ENCODE results near the gene UGP2. TPM values are rescaled to one million over a fixed set of nuclear protein-coding genes. Genes with fewer than 3 reads are reported as not detected.
"Not testable (repeated sequence)": the region's sequence is repeated elsewhere in the genome, so short reads cannot be mapped to it uniquely, and the experiment has no call there.

The UGP2 gene
- 100 to 1,000 TPM; 109 to 124 TPM for total RNA-seq

GRCh38 chr2:63841254-63842022 lies at the start of gene UGP2:
UGP2 (plus strand) TSS chr2:63841896; CDS start chr2:63842186, 290 bp downstream.
- H3K9me3 Mint-ChIP-seq (ENCODE audit: low read depth) = no peaks in the 10 kb centered on the region
- H3K4me1 Mint-ChIP-seq = peaks cover 51% of the 10 kb centered on the region
- H3K27me3 Mint-ChIP-seq = no peaks in the 10 kb centered on the region
- peak within 1 kb of the TSS; percentile 100 for H3K27ac Mint-ChIP-seq
- peak within 1 kb of the TSS; percentile 100 for H3K4me3 Mint-ChIP-seq
- peak; percentile 95 for DNase-seq
- peaks cover 43% of the 10 kb centered on the region for H3K36me3 Mint-ChIP-seq
- CTCF ChIA-PET = interaction anchor here (0.7 to 3.6 kb wide), 6 partner anchors 12 to 253 kb away, joined by 3 to 52 read pairs (median 6); partner anchors contain the start of genes MDH1 and WDPCP
- peak; percentile 77 for ATAC-seq

GRCh38 chr2:63792530-63792929 lies 49.2 kb upstream of the UGP2 start:
- no peaks in the 10 kb centered on the region for H3K27me3 Mint-ChIP-seq
- peaks cover 2% of the 10 kb centered on the region for H3K9me3 Mint-ChIP-seq (ENCODE audit: low read depth)
- H3K36me3 Mint-ChIP-seq = no peaks in the 10 kb centered on the region
- no peak overlapping the region for H3K27ac Mint-ChIP-seq
- no peak overlapping the region for H3K4me3 Mint-ChIP-seq
- CTCF ChIA-PET = no interaction called here
- no peak for ATAC-seq
- peaks cover 5% of the 10 kb centered on the region for H3K4me1 Mint-ChIP-seq
- no peak for DNase-seq

GRCh38 chr2:63796366-63796765 lies 45.3 kb upstream of the UGP2 start:
- Mint-ChIP-seq H3K4me3 (no peak overlapping the region), H3K27me3 (no peaks in the 10 kb centered on the region), H3K9me3 (ENCODE audit: low read depth) (peaks cover 2% of the 10 kb centered on the region), H3K27ac (no peak overlapping the region), H3K4me1 (peaks cover 5% of the 10 kb centered on the region), H3K36me3 (no peaks in the 10 kb centered on the region)
- CTCF ChIA-PET = no interaction called here
- DNase-seq (no peak), ATAC-seq (no peak)

- H3K4me3 Mint-ChIP-seq = no peak overlapping the region
- DNase-seq = no peak
- CTCF ChIA-PET = no interaction called here
- no peaks in the 10 kb centered on the region for H3K27me3 Mint-ChIP-seq
- H3K36me3 Mint-ChIP-seq = no peaks in the 10 kb centered on the region
- H3K9me3 Mint-ChIP-seq (ENCODE audit: low read depth) = peaks cover 2% of the 10 kb centered on the region
- H3K27ac Mint-ChIP-seq = no peak overlapping the region
- H3K4me1 Mint-ChIP-seq = peaks cover 5% of the 10 kb centered on the region
- ATAC-seq = no peak
These were observed 44.9 kb upstream of the UGP2 start for GRCh38 chr2:63796796-63797195.

- no peaks in the 10 kb centered on the region for H3K9me3 Mint-ChIP-seq (ENCODE audit: low read depth)
- H3K27me3 Mint-ChIP-seq = no peaks in the 10 kb centered on the region
- no peaks in the 10 kb centered on the region for H3K4me1 Mint-ChIP-seq
- DNase-seq (no peak), ATAC-seq (no peak)
- CTCF ChIA-PET = no interaction called here
- H3K4me3 Mint-ChIP-seq = no peak overlapping the region
- no peak overlapping the region for H3K27ac Mint-ChIP-seq
- no peaks in the 10 kb centered on the region for H3K36me3 Mint-ChIP-seq
These were observed 40.2 kb upstream of the UGP2 start for GRCh38 chr2:63801455-63801854.

- Mint-ChIP-seq H3K9me3 (ENCODE audit: low read depth) (peaks cover 2% of the 10 kb centered on the region), H3K4me3 (no peak overlapping the region), H3K27me3 (no peaks in the 10 kb centered on the region), H3K36me3 (peaks cover 1% of the 10 kb centered on the region), H3K4me1 (no peaks in the 10 kb centered on the region), H3K27ac (no peak overlapping the region)
- CTCF ChIA-PET = no interaction called here
- DNase-seq (no peak), ATAC-seq (no peak)
These were observed 36.3 kb upstream of the UGP2 start for GRCh38 chr2:63805412-63805811.

GRCh38 chr2:63808036-63808435 lies 33.7 kb upstream of the UGP2 start:
- H3K4me3 Mint-ChIP-seq; H3K9me3 Mint-ChIP-seq (ENCODE audit: low read depth); H3K27ac Mint-ChIP-seq; DNase-seq; H3K36me3 Mint-ChIP-seq; ATAC-seq; H3K4me1 Mint-ChIP-seq; H3K27me3 Mint-ChIP-seq; CTCF ChIA-PET: not testable (repeated sequence)

GRCh38 chr2:63808911-63809310 lies 32.8 kb upstream of the UGP2 start:
- H3K9me3 Mint-ChIP-seq (ENCODE audit: low read depth); ATAC-seq; DNase-seq; H3K36me3 Mint-ChIP-seq; H3K27ac Mint-ChIP-seq; H3K4me3 Mint-ChIP-seq; H3K4me1 Mint-ChIP-seq; CTCF ChIA-PET; H3K27me3 Mint-ChIP-seq: not testable (repeated sequence)

- DNase-seq (no peak), ATAC-seq (no peak)
- H3K9me3 Mint-ChIP-seq (ENCODE audit: low read depth) = peaks cover 2% of the 10 kb centered on the region
- no peak overlapping the region for H3K4me3 Mint-ChIP-seq
- no peak overlapping the region for H3K27ac Mint-ChIP-seq
- no peaks in the 10 kb centered on the region for H3K4me1 Mint-ChIP-seq
- peaks cover 1% of the 10 kb centered on the region for H3K36me3 Mint-ChIP-seq
- H3K27me3 Mint-ChIP-seq = peaks cover 3% of the 10 kb centered on the region
- CTCF ChIA-PET = no interaction called here
These were observed 30.6 kb upstream of the UGP2 start for GRCh38 chr2:63811063-63811462.

- H3K4me1 Mint-ChIP-seq; H3K27me3 Mint-ChIP-seq; H3K4me3 Mint-ChIP-seq; H3K27ac Mint-ChIP-seq; DNase-seq; ATAC-seq; H3K36me3 Mint-ChIP-seq; H3K9me3 Mint-ChIP-seq (ENCODE audit: low read depth); CTCF ChIA-PET: not testable (repeated sequence)
These were observed 29.8 kb upstream of the UGP2 start for GRCh38 chr2:63811870-63812269.

- no peaks in the 10 kb centered on the region for H3K36me3 Mint-ChIP-seq
- CTCF ChIA-PET = no interaction called here
These were observed 27.6 kb upstream of the UGP2 start for GRCh38 chr2:63814114-63814513.

GRCh38 chr2:63817382-63817781 lies 24.3 kb upstream of the UGP2 start:
- no peak overlapping the region for H3K4me3 Mint-ChIP-seq
- ATAC-seq (no peak), DNase-seq (no peak)
- no peaks in the 10 kb centered on the region for H3K36me3 Mint-ChIP-seq
- H3K27ac Mint-ChIP-seq = no peak overlapping the region
- H3K9me3 Mint-ChIP-seq (ENCODE audit: low read depth) = no peaks in the 10 kb centered on the region
- H3K4me1 Mint-ChIP-seq = no peaks in the 10 kb centered on the region
- CTCF ChIA-PET = no interaction called here
- no peaks in the 10 kb centered on the region for H3K27me3 Mint-ChIP-seq

More at GRCh38 chr2:63814114-63814513, 27.6 kb upstream of the UGP2 start:
- Mint-ChIP-seq H3K27ac (no peak overlapping the region), H3K27me3 (peaks cover 3% of the 10 kb centered on the region), H3K9me3 (ENCODE audit: low read depth) (no peaks in the 10 kb centered on the region), H3K4me1 (no peaks in the 10 kb centered on the region), H3K4me3 (no peak overlapping the region)
- no peak for DNase-seq
- ATAC-seq = no peak

GRCh38 chr2:63818271-63818670 lies 23.4 kb upstream of the UGP2 start:
- CTCF ChIA-PET = interaction anchor here (1.0 kb wide), 1 partner anchor 119 kb away, joined by 3 read pairs; no protein-coding TSS in a partner anchor

GRCh38 chr2:63819256-63819655 lies 22.4 kb upstream of the UGP2 start:
- no peaks in the 10 kb centered on the region for H3K4me1 Mint-ChIP-seq
- no peak overlapping the region for H3K4me3 Mint-ChIP-seq
- H3K27ac Mint-ChIP-seq = no peak overlapping the region
- DNase-seq (no peak), ATAC-seq (no peak)
- no peaks in the 10 kb centered on the region for H3K9me3 Mint-ChIP-seq (ENCODE audit: low read depth)
- H3K36me3 Mint-ChIP-seq = no peaks in the 10 kb centered on the region
- peaks cover 6% of the 10 kb centered on the region for H3K27me3 Mint-ChIP-seq
- CTCF ChIA-PET = interaction anchor here (1.0 to 1.2 kb wide), 2 partner anchors 38 to 120 kb away, joined by 3 read pairs; no protein-coding TSS in a partner anchor

More at GRCh38 chr2:63818271-63818670, 23.4 kb upstream of the UGP2 start:
- H3K27ac Mint-ChIP-seq = no peak overlapping the region
- H3K9me3 Mint-ChIP-seq (ENCODE audit: low read depth) = no peaks in the 10 kb centered on the region
- H3K4me1 Mint-ChIP-seq = no peaks in the 10 kb centered on the region
- no peak overlapping the region for H3K4me3 Mint-ChIP-seq
- no peaks in the 10 kb centered on the region for H3K36me3 Mint-ChIP-seq
- ATAC-seq (no peak), DNase-seq (no peak)
- H3K27me3 Mint-ChIP-seq = no peaks in the 10 kb centered on the region

Data from activated CD8-positive, alpha-beta memory T cell treated with anti-CD3 and anti-CD28 coated beads, Interleukin-2, amount 10 ng/mL, durations not matched to agents 7 days and 5 days (primary cell).